ENCODE results near the gene UAP1. TPM values are rescaled to one million over a fixed set of nuclear protein-coding genes. Genes with fewer than 3 reads are reported as not detected.
"Not testable (repeated sequence)": the region's sequence is repeated elsewhere in the genome, so short reads cannot be mapped to it uniquely, and the experiment has no call there.

The UAP1 gene
- total RNA-seq, 1 donor from 2014 or later = 58.2 TPM

DNA sequence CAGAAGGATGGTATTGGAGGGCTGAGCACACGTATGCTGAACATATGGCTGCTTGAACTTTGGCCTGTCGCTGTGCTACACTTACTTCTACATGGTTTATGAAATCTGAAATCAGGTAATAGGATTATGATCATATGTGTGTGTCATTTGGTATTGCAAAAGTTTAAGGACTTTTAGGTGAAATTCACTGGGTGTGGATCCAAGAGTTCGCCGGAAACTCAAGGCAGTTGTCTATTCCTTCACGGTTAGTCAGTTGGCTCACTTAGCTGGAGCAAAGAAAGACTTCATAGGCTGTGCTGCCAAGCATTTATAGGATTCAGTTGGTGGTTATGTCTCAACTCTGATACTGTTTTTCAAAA, 927 bp downstream of the UAP1 start:
- TF ChIP-seq, protein P1, sequence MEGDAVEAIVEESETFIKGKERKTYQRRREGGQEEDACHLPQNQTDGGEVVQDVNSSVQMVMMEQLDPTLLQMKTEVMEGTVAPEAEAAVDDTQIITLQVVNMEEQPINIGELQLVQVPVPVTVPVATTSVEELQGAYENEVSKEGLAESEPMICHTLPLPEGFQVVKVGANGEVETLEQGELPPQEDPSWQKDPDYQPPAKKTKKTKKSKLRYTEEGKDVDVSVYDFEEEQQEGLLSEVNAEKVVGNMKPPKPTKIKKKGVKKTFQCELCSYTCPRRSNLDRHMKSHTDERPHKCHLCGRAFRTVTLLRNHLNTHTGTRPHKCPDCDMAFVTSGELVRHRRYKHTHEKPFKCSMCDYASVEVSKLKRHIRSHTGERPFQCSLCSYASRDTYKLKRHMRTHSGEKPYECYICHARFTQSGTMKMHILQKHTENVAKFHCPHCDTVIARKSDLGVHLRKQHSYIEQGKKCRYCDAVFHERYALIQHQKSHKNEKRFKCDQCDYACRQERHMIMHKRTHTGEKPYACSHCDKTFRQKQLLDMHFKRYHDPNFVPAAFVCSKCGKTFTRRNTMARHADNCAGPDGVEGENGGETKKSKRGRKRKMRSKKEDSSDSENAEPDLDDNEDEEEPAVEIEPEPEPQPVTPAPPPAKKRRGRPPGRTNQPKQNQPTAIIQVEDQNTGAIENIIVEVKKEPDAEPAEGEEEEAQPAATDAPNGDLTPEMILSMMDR (conservative IDR thresholded peaks at IDR 0.05; ENCODE audit: low read depth, low read length) = no peak

DNA sequence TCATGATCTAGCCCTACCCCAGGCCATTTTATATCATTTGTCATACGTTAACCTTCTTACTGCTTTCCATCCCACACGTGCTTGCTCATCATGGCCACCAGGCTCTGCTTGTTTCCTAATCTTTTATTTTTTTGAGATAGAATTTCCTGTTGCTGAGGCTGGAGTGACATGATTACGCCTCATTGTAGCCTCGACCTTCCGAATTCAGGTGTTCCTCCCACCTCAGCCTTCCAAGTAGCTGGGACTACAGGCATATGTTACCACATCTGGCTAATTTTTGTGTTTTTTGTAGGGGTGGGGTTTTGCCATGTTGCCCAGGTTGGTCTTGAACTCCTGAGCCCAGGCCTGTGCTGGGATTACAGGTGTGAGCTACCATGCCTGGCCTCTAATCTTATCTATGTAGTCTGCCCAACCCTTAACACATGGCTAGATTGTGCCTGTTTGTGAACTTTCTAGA, 3.3 kb downstream of the UAP1 start:
- no peak overlapping the region for H3K4me3 ChIP-seq (ENCODE audit: low read depth, low read length)
- no peak for DNase-seq (ENCODE audit: low read depth)
- TF ChIP-seq, protein P1 (conservative IDR thresholded peaks at IDR 0.05; ENCODE audit: low read depth, low read length) = no peak

More for the DNA sequence above, 927 bp downstream of the UAP1 start:
- H3K4me3 ChIP-seq (ENCODE audit: low read depth, low read length) = peak overlapping the region; percentile 92
- DNase-seq (ENCODE audit: low read depth) = no peak

DNA sequence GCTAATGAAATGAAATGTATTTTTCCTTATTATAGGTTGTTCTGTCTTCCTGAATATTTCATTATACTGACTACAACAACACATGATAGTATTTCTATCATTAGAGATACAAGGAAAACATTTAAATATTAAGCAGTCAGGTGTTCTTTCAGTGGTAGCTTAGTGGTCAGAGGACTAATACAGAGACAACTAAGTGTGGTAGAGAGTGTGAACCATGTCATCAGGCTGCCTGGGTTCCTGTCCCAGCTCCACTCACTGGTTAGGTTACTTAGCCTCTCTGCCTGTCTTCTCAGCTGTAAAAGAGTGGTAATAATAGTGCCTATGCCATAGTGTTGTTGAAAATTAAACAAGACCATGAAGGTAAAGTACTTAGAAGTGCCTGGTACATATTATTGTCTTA, 3.9 kb downstream of the UAP1 start:
- DNase-seq (ENCODE audit: low read depth) = no peak
- TF ChIP-seq, protein P1 (conservative IDR thresholded peaks at IDR 0.05; ENCODE audit: low read depth, low read length) = no peak
- H3K4me3 ChIP-seq (ENCODE audit: low read depth, low read length) = no peak overlapping the region

DNA sequence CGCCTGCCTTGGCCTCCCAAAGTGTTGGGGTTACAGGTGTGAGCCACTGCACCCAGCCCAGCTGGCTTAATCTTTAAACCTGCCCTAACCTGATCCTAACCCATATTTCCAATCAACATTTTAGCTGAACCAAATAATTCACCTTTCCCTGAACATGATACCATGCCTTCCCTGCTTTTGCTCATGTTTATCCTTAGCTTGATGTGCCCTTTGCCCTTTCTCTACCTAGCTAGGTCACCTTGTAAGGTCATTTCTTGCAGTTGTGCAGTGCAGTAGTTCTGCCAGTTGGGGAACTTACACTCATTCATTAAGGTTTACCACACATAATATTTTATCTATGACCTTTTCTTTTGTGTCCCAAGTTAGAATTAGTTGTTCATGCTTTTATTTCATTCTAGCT, 5.3 kb downstream of the UAP1 start:
- no peak overlapping the region for H3K4me3 ChIP-seq (ENCODE audit: low read depth, low read length)
- DNase-seq (ENCODE audit: low read depth) = no peak
- TF ChIP-seq, protein P1 (conservative IDR thresholded peaks at IDR 0.05; ENCODE audit: low read depth, low read length) = no peak

DNA sequence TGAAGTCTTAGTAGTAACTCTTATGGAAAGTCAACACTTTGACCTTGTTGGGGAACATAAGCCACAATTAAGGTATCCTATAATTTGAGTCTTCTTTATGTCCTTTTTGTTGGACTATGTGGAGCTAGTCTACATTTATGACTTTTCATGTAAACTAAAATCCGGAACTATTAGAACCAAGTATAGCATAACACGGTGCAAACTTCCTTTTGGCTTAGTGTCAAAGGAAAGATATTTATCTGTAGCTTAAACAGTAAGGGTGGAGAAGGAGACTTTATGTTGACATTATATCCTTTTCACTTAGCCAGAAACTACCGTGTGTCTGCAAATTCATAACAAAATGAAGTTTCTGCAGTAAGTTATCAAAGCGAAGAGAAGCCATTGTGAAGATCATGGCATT, 7.3 kb downstream of the UAP1 start:
- TF ChIP-seq, protein P1 (conservative IDR thresholded peaks at IDR 0.05; ENCODE audit: low read depth, low read length) = no peak
- H3K4me3 ChIP-seq (ENCODE audit: low read depth, low read length) = no peak overlapping the region
- no peak for DNase-seq (ENCODE audit: low read depth)

DNA sequence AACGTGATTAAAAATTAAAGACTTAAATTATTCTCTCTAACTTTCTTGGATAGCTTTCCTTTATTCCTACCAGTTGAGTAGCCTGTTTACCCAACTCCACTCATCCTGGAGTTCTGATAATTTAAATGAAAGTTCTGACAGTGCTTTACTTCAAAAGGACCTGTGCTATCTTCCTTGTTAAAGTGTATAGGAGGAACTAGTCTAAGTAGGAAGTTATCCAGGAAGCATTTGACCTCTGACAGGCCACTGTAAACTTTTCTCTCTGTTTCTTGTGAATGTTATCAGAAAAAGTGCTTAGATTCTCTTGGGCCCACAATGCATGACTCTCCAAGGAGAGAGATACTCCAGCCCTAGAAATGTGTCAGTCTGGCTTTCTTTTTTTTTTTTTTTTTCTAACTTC, 9.2 kb downstream of the UAP1 start:
- no peak overlapping the region for H3K4me3 ChIP-seq (ENCODE audit: low read depth, low read length)
- TF ChIP-seq, protein P1 (conservative IDR thresholded peaks at IDR 0.05; ENCODE audit: low read depth, low read length) = no peak
- DNase-seq (ENCODE audit: low read depth) = no peak

DNA sequence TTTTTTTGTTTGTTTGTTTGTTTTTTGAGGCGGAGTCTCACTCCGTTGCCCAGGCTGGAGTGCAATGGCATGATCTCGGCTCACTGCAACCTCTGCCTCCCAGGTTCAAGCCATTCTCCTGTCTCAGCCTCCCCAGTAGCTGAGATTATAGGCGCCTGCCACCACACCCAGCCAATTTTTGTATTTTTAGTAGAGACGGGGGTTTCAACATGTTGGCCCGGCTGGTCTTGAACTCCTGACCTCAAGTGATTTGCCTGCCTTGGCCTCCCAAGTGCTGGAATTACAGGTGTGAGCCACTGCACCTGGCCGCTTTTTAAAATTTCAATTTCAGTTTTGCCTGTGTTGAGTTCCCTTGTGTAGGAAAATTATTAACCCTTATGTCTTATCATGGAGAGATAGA, 9.6 kb downstream of the UAP1 start:
- DNase-seq (ENCODE audit: low read depth); H3K4me3 ChIP-seq (ENCODE audit: low read depth, low read length): not testable (repeated sequence)

DNA sequence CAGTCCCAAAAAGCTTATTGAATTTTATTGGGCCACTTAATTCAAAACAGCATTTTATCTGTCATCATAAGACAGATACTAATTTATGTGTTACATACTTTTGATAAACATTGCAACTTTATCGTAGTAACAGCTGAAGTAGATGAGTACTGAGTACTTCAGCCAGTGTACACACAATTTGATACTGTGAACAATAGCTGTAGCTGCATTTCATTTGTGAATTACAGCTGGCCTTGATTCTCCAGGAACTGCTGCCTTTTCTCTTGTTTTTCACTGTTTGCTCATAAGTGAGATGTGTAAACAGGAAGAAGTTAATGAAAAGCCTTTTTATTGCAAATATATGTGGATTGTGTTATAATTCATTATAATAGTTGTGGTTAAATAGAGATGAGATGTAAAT, 10.2 kb downstream of the UAP1 start:
- H3K4me3 ChIP-seq (ENCODE audit: low read depth, low read length) = no peak overlapping the region
- DNase-seq (ENCODE audit: low read depth) = no peak
- TF ChIP-seq, protein P1 (conservative IDR thresholded peaks at IDR 0.05; ENCODE audit: low read depth, low read length) = no peak
